GM18508 (cell line): ENCODE data around the gene REEP1.

Experiments
- ATAC-seq: cut with Tn5 transposase; IDR thresholded peaks from one replicate; pipeline ENCODE4 v1.9.1; 2021; ENCODE audit warnings: moderate number of reproducible peaks; ENCODE audit not compliant: insufficient read depth, unreplicated experiment

Gene REEP1

DNA sequence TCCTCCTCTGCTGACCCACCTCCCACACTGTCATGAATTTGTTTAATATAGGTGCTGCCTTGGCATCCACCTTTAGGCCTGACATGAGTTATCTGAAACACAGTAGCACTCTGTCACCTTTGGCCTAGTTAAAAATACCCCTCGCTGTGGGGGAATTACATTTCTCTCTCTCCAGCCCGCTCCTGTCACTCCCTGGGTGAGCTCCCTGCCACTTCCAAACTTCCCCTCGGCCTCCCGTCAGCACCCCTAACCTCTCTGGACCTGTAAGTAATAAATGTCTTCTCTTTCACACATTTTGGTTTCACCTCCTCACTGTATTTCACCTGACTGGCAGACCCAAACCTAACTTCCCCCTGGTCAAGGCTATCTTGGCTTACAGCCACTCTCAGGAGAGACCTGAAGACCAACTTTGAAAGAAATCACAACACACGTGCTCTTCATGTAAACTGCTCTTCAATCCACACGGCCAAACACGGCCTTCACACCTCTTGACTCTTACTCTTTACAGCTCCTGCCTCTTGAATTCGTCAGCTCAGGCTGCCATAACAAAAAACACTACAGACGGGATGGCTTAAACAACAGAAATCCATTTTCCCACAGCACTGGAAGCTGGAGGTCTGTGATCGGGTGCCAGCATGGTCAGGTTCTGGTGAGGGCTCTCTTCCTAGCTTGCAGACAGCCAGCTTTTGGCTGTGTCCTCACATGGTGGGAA lies 28.3 kb downstream of the REEP1 start:
- ATAC-seq: no peak

DNA sequence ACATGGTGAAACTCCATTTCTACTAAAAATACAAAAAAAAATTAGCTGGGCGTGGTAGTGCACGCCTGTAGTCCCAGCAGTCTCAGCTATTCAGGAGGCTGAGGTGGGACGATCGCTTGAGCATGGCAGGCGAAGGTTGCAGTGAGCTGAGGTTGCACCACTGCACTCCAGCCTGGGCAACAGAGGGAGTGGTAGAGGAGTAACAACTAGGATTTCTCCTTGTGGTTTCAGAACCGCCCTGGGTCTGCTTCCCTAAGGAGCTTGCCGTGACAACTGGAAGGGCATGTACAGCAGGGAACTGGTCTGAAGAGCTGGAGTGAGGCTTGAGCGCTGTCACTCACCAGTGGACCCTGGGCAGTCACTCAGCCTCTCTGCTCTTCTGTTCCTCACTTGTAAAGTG lies 29.1 kb downstream of the REEP1 start:
- ATAC-seq: no peak

DNA sequence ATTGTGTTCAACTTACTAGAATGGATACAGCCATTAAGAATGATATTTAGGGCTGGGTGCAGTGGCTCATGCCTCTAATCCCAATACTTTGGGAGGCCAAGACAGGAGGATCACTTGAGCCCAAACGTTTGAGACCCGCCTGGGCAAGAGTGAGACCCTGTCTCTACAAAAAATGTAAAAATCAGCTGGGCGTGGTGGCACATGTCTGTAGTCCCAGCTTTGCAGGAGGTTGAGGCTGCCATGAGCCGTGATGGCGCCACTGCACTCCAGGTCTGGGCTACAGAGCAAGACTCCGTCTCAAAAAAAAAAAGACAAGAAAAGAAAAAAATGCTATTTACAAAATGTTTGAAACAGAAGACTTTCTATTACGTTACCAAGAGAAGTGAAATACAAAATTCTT lies 30.0 kb downstream of the REEP1 start:
- ATAC-seq: no peak

DNA sequence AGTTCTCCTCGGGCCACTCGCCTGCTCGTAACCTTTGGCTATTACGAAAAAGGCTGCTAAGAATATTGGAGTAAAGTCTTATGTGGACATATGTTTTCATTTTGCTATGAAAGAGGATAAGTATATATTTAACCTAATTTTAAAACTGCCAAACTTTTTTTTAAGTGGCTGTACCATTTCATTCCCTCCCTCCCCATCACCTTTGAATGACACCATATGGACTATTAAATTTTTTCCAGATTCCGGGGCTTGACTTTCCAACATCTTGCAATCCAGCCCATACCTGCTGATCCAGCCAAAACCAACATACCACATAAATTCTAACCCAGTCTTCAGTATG lies 31.5 kb downstream of the REEP1 start:
- no peak for ATAC-seq

DNA sequence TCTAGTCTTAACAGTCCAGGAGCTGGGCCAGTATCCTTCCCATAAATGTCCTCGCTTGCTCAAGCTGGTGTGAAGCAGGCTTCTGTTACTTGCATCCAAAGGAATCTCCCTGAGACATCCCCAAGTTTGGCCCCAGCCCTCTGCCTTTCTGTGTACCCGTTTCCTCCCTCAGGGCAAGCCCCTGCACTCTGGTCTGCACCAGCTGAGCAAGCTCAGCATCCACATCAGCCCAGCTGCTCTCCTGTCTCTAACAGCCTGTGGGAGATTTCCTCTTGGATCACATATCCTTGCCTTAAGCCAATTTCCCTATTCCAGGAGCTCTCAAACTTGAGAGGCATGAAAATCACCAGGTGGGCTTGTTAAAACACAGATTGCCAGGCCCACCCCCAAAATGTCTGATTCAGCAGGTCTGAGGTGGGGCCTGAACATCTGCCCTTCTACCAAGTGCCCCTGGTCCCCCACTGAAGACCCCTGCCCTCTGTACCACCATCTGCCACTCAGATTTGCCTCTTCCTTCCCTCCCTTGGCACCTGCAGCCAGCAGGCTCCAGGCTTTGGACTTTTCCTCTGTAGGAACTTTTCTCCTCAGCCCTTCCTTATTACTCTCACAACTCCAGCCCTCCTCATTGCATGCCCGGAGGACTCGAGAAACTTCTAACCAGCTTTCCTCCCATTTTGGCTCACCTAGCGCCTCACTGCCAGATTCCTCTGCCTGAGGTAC lies 32.1 kb downstream of the REEP1 start:
- ATAC-seq: no peak

DNA sequence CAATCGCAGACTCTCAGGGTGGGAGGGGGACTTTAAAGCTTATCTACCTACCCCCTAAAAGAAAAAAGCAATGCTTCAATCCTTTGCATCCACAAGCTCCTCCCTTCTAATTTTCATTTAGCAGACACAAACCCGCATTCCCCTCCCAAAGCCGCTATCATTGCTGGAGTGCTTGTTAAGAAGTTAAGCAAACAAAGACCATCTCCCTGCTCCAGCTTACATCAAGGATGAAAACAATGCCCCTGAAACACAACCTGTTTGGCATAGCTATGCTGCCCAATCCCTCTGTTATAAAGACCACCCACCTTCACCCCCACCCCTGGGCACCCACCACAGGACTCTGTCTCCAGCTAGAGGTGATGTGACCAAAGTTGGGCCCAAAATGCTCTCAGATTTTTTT lies 33.0 kb downstream of the REEP1 start:
- ATAC-seq: no peak

DNA sequence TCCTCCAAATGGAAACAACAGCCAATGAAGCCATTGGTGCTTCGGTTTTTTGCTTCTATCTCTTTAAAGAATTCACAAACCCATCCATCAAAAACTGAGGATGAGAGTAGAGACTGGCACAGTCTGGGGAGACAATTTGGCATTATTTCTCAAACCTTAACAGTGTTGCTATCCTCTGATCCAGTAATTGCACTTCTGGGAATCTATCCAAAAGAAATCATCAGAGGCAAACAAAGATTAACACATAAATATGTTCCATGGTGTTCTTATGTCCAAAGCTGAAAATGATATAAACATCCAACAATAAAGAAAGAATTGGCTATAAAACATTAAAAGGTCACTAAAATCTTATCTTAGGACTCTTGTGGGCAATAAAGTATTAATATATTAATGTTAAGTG lies 35.1 kb downstream of the REEP1 start:
- ATAC-seq: no peak

DNA sequence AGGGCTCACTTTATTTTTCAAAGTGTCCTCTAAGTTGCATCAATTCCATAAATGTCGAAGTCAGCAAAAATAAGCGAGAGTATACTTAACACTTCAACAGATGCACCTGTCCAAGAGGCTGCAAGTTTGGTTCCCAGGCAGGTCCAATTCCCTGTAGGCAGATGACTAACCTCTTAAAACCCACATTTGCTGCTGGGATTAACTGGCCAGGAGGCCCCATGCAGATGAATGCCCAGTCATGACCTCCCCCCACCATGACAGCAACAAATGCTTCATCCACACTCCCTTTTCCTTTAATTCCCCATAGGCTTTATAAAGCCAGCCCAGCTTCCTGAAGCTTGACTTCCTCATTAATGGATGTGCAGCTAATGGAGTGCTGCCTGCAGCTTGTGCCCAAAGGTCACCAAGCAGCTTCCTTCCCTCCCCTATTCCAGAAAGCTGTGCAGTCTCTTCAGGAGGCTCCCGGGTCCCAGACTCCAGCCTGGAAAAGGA lies 35.7 kb downstream of the REEP1 start:
- no peak for ATAC-seq

DNA sequence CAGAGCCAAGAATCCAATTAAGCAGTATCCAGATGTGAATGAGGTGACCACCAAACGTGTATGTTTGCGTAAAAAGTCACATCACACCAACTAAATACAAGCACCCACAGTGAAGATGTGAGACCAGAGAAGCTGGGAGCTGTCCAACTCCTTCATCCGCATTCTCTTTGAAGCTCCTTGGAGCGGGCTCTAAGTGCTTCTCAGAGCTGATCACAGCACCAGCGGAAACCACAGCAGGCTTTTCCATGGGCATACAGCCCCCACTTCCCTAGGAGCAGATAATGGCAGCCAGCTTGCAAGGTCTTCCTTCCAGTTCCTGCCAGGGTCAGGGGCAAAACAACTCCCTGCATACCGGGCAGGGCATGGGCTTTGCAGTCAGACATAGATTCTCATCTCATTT lies 36.4 kb downstream of the REEP1 start:
- no peak for ATAC-seq

DNA sequence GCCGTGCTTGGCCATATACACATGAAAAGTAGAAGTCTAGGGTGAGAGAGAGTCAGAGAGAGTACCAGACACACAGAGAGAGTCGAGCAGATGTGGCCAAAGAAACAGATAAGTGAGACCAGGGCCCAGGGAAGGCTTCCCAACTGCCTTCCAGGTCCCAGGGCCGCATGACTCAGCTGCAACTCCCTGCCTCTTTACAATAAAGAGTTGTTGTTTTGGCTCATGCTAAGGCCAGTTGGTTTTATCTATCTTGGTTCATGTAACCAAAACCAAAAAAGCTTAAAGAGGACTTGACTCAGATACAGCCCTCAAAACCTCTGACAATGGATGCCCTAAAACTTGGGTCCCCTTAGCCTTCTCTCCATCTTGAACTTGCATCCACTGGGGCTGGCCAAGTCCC lies 36.9 kb downstream of the REEP1 start:
- no peak for ATAC-seq

DNA sequence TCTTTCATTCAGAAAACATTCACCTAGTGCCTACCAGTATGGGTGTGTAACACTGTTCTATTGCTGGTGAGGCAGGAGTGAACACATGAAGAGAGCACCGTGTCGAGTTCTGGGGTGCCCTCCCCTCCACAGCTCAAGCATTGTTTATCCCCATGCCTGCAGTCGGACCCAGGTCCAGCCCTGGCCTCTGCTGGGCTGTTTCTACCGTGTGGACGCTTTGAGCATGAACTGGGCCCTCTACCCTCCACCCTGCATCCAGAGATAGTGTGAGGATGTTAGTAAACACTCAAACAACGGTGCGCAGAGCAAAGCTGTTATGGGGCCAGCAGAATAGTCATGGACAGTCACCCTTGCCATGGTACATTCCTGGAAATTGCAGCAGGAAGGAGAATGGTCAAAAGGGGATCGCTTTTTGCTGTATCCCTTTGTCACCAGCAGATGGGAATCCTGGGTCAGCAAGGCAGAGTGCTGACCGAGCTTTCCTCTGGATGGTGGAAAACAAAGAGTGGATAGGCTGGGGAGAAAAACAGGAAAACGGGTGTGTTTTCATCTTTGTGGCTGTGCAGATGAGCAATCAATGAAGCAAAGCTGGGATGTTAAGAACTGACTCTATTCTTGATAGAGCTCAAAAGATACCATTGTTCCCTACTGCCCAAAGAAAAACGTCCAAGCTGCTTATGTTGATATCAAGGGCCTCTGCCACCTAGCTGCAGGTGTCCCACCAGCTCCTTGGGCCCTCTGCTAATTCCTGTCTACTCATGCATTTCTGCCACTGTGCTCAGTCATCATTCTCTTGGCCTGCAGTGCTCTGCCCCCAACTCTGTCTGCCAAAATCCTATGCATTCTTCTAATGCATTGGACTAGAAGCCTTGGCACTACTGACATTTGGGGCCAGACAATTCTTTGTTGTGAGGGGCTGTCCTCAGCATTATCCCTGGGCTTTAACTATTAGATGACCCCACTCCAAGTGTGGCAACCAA lies 38.7 kb downstream of the REEP1 start:
- ATAC-seq: no peak

DNA sequence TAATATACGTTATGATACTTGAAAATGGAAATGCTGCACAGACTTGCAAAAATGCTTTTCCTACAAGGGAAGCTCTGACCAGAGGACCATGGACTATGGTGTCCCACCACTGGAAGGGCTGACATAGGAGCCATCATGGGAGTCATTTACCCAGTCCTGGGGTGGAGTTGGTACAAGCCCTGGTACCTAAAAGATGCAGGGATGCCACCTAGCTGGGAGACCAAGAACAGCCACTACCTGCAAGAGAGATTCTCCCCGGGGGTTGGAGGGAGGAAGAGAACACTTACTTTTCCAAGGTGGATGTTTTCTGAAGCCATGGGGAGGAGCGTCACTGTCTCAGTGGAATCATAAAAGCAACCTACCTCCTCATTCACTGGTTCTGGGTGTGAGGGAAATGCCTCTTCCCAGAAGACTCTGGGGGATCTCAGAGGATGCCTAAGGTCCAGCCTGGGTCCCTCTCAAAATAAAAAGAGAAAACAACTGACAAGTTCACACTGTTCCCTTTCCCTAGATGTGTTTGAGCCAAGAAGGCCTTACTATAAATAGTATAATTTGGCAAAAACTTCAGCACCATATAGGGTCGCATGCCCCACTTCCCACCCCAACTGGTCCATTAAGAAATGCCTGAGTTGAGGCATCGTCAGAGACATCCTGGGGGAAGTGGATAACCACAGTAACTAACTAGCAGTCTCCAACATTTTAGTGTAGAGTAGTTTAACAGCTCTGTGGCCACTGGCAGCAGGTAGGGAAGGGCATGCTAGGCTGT lies 39.9 kb downstream of the REEP1 start:
- ATAC-seq: no peak

DNA sequence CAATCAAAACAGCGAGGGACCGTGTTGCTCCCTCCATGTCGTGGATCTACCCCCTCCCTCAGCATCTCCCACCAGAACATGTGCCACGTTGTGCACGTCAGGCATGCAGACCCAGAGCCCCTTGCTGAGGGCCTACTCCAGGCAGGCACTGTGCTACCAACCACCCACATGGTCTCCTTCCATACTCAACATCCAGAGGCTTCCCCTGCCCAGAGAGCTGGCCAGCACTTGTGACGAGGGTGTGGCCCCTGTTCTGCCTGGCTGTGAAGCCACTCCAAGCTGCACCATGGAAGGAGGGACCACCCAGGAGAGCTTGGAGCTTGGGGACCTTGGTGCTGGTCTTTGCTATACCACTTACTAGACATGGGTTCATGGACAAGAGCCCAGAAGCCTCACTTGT lies 40.5 kb downstream of the REEP1 start:
- ATAC-seq: no peak

DNA sequence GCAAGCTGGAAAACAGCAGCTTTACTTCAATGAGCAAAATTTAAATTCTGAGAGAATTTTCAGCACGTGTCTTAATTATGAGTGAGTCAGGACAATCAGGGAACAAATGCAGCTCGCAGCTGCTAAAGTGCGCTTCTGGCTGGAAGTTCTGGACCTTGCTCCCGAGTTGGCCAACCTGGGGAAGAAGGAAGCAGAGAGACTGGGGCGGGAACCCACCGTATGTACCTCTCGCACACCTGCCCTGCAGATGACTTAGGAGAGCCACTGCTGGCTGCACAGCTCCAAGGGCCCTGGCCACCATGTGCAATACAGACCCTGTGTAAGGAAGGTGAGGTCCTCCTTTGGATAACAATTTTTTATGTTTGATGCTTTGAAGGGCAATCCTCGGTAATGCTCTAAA lies 42.4 kb downstream of the REEP1 start:
- ATAC-seq: no peak

DNA sequence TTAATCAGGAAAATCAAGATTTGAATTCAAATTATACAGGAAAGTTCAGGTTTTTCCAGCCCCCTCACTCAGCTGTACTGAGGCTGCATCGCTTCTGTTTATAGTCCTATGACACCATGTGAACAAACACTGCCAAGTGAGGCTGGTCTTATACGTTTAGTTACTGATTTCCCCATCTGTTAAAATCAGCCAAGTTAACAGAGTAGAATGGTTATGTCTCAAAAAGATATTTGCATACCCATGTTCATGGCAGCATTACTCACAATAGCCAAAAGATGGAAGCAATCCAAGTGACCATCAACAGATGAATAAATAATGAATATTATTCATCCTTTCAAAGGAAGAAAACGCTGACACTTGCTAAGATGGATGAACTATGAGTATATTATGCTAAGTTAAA lies 43.8 kb downstream of the REEP1 start:
- no peak for ATAC-seq

DNA sequence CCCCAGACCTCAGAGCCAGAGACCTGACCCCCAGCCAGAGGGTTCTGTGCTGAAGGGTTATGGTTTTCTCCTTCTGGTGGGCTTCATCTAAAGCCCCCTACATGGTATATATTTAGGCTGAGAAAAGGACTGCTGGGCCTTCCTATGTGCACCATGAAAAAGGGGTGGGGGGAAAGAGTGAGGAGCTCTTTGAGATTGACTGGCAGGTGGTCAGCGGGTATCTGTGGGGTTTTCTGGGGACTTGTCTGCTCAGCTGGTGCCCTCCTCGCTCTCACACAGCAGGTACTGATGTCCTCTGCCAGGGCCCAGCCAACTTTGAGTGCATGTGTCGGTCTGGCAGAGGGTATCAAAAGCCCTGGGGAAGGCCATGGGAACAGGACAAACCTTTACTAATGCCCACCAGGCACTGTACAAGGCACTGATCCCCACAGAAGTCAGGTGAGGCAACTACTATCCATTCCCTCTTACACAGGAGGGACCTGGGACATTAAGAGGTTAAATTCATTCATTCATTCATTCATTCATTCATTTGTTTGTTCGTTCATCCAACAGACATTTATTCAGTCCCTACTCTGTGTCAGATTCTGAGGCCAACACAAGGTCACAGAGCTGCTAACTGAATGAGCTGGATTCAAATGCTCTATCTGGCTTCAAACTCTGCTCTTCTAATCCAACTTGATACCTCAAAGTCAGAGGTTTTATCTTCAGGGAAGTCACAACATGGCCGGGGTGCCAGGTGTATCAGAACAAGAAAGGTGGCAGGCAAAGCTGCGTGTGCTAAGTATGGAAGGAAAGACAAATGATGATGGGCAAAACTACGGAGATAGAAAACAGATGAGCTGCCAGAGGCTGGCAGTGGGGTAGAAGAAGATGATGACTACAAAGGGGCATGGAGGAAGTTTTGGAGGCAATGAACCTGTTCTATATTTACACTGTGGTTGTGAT lies 44.6 kb downstream of the REEP1 start:
- ATAC-seq: no peak

DNA sequence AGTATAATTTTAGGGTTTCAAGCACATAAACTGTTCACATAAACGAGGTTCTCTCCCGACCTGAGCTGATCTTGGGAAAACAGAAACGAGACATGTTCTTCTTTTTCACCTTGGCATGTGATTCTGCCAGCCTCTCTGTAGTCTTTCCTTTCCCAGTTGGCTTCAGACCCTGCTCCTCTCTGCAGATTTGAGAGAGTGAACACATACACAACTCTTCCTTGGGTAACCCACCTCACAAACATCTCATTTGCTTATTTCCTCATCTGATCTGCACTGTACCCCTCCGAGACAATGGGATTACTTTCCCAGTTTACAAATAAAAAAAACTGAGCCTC lies 46.1 kb downstream of the REEP1 start:
- ATAC-seq: no peak

DNA sequence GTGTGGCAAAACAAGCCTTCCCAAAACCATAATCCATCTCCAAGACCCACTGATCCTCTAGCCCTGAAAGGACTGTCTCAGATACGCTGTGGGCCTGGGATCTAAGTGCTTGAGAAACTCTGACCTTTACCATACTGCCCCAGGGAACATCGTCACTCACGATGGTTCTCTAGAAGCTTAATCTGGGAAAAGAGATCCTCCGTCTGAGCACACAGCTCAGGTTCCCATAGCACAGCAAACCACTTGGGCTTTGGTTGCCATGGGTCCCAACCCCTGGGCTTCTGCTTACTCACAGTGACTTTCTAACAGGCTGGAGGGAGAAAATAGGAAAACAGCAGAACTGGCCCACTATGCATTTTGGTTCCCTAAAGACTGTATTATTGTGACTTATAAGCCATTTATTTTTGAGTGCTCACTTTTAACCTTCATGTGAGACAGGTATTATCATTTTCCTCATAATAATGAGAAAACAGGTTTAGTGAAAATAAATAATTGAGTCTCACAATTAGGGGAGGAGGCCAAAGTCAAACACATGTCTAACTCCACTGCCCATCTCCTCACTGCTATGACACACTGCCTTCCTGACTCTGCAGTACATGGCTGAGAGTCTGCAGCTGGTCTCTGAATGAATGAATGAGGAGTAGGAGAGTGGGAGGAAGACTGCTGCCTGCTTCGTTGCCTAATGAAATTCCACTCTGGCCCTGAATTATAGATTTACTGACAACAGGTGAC lies 46.7 kb downstream of the REEP1 start:
- no peak for ATAC-seq

DNA sequence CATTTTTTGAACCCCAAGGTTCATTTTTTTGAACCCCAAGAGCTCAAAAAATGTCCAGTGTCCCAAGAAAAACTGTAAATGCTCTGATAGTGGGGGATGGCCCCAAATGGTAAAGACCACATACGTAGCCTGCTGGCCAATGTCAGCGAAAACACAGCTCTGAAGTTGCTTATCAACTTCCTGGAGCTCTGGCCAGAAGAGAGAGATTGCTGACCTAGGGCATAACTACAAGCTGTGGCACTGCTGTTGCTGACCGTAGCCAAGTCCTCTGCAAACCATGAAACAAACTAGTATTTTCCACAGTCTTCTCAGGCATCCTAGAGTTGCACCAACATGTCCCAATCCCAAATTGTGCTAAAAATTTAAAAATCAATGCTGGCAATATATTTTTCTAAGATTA lies 50.9 kb downstream of the REEP1 start:
- no peak for ATAC-seq
